ENCODE results near the gene AFF1. TPM values are rescaled to one million over a fixed set of nuclear protein-coding genes. Genes with fewer than 3 reads are reported as not detected.
"Not testable (repeated sequence)": the region's sequence is repeated elsewhere in the genome, so short reads cannot be mapped to it uniquely, and the experiment has no call there.

The AFF1 gene
- total RNA-seq, 6 experiments from 2014 or later = 23.8 to 39.6 (median 34.9) TPM

- DNase-seq = no peak
- Histone ChIP-seq H3K4me1 (peaks cover 0 to 3% (median 0%) of the 10 kb centered on the region in 4 donors), H3K27me3 (no peaks in the 10 kb centered on the region), H3K9me3 (no peaks in the 10 kb centered on the region), H3K4me3 (no peak overlapping the region), H3K27ac (no peak overlapping the region), H3K36me3 (peaks cover 0 to 7% (median 2%) of the 10 kb centered on the region in 4 donors)
- intact Hi-C loops (cut with DNase I) = no loop called here
- ATAC-seq = no peak
- TF ChIP-seq POLR2A (IDR thresholded peaks at IDR 0.05) = no peak
- TF ChIP-seq CTCF (IDR thresholded peaks at IDR 0.05) = no peak
- WGBS (ENCODE audit: insufficient coverage, low coverage, low lambda C conversion rate, missing lambda C conversion rate) = 96% methylated on average over 3 of the region's 3 CpGs
Measured at GRCh38 chr4:87080462-87080861, 145.7 kb downstream of the AFF1 start.

- Histone ChIP-seq H3K36me3 (peaks cover 0 to 11% (median 2%) of the 10 kb centered on the region in 4 donors), H3K4me3 (no peak overlapping the region), H3K9me3 (no peaks in the 10 kb centered on the region), H3K27ac (no peak overlapping the region), H3K4me1 (peaks cover 0 to 3% (median 0%) of the 10 kb centered on the region in 4 donors), H3K27me3 (no peaks in the 10 kb centered on the region)
- DNase-seq (no peak), ATAC-seq (no peak)
- intact Hi-C loops (cut with DNase I) = no loop called here
- TF ChIP-seq POLR2A (IDR thresholded peaks at IDR 0.05) (no peak), CTCF (IDR thresholded peaks at IDR 0.05) (no peak)
- WGBS (ENCODE audit: insufficient coverage, low coverage, low lambda C conversion rate, missing lambda C conversion rate) = 80% methylated on average over 5 of the region's 5 CpGs
Measured at GRCh38 chr4:87081826-87082225, 147.0 kb downstream of the AFF1 start.

- H3K27ac ChIP-seq; intact Hi-C loops (cut with DNase I); H3K4me3 ChIP-seq; H3K27me3 ChIP-seq; H3K9me3 ChIP-seq; DNase-seq; ATAC-seq: not testable (repeated sequence)
- WGBS (ENCODE audit: insufficient coverage, low coverage, low lambda C conversion rate, missing lambda C conversion rate) = 98% methylated on average over 10 of the region's 11 CpGs
- Histone ChIP-seq H3K4me1 (peaks cover 0 to 13% (median 2%) of the 10 kb centered on the region in 4 donors), H3K36me3 (peaks cover 0 to 11% (median 6%) of the 10 kb centered on the region in 4 donors)
Measured at GRCh38 chr4:87085732-87086131, 150.9 kb downstream of the AFF1 start.

GRCh38 chr4:87086143-87086805 lies 151.5 kb downstream of the AFF1 start:
- H3K27me3 ChIP-seq = no peaks in the 10 kb centered on the region
- H3K4me3 ChIP-seq = no peak overlapping the region
- WGBS (ENCODE audit: insufficient coverage, low coverage, low lambda C conversion rate, missing lambda C conversion rate) = 91% methylated on average over 12 of the region's 12 CpGs
- no peak overlapping the region for H3K27ac ChIP-seq
- TF ChIP-seq POLR2A (IDR thresholded peaks at IDR 0.05) = no peak
- no peak for TF ChIP-seq CTCF (IDR thresholded peaks at IDR 0.05)
- H3K4me1 ChIP-seq = peaks cover 0 to 13% (median 2%) of the 10 kb centered on the region in 4 donors
- H3K36me3 ChIP-seq = peaks cover 0 to 11% (median 7%) of the 10 kb centered on the region in 4 donors
- H3K9me3 ChIP-seq = no peaks in the 10 kb centered on the region
- DNase-seq (no peak), ATAC-seq (no peak)
- intact Hi-C loops (cut with DNase I) = no loop called here

- WGBS (ENCODE audit: insufficient coverage, low coverage, low lambda C conversion rate, missing lambda C conversion rate) = 38% methylated on average over 1 of the region's 1 CpG
- ATAC-seq = no peak
- Histone ChIP-seq H3K4me1 (peaks cover 0 to 13% (median 2%) of the 10 kb centered on the region in 4 donors), H3K4me3 (no peak overlapping the region), H3K27ac (no peak overlapping the region), H3K9me3 (no peaks in the 10 kb centered on the region), H3K36me3 (peaks cover 0 to 11% (median 8%) of the 10 kb centered on the region in 4 donors), H3K27me3 (no peaks in the 10 kb centered on the region)
- intact Hi-C loops (cut with DNase I) = no loop called here
- no peak for DNase-seq
- no peak for TF ChIP-seq CTCF (IDR thresholded peaks at IDR 0.05)
- no peak for TF ChIP-seq POLR2A (IDR thresholded peaks at IDR 0.05)
Measured at GRCh38 chr4:87087015-87087414, 152.2 kb downstream of the AFF1 start.
